ENCODE data around the gene SPSB2.
"Not testable (repeated sequence)": the region's sequence is repeated elsewhere in the genome, so short reads cannot be mapped to it uniquely, and the experiment has no call there.

The SPSB2 gene

DNA sequence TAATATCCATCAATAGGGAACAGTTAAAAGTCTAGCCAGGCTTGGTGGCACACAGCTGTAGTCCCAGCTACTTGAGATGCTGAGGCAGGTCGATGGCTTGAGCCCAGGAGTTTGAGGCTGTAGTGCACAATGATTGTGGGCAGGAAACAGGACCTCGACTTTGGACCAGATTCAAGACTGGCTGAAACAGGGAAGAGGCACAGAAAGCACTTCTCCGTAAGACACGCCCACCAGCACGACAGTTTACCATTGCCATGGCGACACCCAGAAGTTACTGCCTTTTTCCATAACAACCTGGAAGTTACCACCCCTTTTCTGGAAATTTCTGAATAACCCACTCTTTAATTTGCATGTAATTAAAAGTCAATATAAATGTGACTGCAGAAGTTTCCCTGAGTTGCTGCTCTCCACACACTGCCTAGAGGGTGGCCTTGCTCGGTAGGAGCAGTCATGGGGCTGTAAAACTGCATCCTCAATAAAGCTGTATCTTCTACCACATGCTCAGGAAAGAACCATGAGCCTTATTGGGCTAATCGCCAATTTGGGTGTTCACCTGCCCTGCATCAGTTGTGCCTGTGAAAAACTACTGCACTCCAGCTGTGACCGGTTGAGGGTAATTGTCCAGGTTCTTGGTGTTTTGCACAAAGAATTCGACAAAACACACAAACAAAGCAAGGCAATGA is 26.9 kb upstream of the SPSB2 start:
- DNase-seq = no peak

GRCh38 chr12:6899427-6899826 is 26.3 kb upstream of the SPSB2 start:
- DNase-seq = no peak

DNA sequence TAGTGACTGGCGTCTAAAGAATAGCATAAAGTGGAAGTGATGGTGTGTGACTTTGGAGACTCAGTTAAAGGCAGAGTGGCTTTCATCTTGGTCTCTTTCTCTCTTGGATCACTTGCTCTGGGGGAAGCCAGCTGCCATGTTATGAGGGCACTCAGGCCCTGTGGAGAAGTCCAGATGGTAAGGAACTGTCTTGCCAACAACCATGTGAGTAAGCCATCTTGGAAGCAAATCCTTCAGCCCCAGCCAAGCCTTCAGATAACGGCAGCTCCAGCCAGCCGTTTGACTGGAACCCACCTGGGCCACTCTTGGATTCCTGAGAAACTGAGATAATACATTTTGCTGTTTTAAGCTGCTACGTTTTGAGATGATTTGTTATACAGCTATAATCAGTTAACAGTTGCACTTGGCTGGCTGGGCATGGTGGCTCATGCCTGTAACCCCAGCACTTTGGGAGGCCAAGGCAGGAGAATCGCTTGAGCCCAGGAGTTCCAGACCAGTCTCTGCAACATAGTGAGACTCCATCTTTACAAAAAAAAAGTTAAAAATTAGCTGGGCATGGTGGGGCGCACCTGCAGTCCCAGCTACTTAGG is 23.8 kb upstream of the SPSB2 start:
- no peak for DNase-seq

DNA sequence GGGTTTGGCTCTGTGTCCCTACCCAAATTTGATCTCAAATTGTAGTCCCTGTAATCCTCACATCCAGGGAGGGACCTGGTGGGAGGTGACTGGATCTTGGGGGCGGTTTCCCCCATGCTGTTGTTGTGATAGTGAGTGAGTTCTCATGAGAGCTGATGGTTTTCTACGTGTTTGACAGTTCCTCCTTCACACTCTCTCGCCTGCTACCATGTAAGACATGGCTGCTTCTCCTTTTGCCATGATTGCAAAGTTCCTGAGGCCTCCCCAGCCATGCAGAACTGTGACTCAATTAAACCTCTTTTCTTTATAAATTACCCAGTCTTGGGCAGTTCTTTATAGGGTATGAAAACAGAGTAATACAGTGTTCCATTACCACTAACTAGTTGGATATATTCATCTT is 21.2 kb upstream of the SPSB2 start:
- no peak for DNase-seq

DNA sequence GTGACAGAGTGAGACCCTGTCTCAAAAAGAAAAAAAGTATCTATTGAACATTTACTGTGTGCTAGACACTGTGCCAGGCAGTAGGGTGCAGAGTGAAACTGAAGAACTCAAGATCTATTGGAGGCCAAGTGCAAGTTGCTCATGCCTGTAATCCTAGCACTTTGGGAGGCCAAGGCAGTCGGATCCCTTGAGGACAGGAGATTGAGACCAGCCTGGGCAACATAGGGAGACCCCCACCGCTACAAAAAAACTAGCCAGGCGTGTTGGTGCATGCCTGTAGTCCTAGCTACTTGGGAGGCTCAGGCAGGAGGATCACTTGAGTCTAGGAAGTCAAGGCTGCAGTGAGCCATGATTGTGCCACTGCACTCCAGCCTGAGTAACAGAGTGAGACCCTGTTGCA is 19.6 kb upstream of the SPSB2 start:
- not testable (repeated sequence) for DNase-seq

GRCh38 chr12:6891646-6892001 is 18.5 kb upstream of the SPSB2 start:
- no peak for DNase-seq

DNA sequence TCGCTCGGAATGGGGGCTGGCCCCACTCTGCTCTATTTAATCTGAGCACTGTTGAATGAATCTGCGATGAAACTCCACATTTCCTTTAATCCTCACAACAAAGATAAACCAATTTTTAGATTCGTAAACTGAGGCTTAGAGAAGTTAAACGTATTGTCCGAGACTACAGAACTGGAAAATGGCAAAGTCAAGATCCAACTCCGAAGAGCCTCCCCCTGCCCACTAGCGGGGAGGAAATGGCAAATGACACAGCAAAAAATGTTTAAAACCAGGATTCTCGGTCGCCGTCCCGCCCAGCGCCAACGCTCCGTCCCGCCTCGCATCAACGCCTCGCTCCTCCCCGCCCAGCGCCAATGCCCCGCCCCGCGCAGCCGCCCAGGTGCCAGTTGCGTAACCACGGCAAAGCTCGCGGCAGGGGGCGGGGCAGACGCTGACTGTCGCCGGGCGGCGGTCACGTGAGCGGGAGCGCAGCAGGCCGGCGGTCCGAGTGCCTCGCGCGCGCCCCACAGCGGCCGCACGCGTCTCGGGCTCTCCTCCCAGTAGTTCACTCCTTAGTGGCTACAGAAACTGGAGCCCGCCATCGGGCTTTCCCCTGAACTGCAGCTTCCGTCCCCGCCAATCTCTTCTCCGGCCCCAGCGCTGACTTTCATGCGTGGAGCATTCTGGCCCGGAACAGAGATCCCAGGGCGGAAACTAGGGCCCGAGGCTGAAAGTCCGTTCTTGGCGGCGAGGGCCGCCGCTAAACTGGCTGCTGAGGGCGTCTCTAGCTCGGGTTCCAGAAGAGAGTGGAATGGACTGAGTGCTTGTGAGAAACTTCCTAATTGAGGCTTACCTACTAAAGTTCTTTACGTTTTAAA is 17.9 kb upstream of the SPSB2 start:
- peak; percentile 97 for DNase-seq

GRCh38 chr12:6889775-6890573 is 16.9 kb upstream of the SPSB2 start:
- DNase-seq = not testable (repeated sequence)

DNA sequence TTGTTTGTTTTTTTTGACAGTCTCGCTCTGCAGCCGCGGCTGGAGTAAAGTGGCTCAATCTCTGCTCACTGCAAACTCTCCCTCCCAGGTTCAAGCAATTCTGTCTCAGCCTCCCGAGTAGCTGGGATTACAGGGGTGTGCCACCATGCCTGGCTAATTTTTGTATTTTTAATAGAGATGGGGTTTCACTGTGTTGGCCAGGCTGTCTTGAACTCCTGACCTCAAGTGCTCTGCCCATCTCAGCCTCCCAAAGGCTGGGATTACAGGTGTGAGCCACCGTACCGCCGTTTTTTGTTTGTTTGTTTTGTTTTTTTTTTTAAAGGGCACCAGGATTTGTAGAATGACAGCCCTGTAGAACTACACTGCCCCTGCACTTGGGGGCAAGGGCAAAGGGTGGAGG is 15.7 kb upstream of the SPSB2 start:
- not testable (repeated sequence) for DNase-seq

- no peak for DNase-seq
Observed at GRCh38 chr12:6888360-6888759, 15.3 kb upstream of the SPSB2 start.

- DNase-seq = no peak
Observed at GRCh38 chr12:6887460-6887859, 14.4 kb upstream of the SPSB2 start.

DNA sequence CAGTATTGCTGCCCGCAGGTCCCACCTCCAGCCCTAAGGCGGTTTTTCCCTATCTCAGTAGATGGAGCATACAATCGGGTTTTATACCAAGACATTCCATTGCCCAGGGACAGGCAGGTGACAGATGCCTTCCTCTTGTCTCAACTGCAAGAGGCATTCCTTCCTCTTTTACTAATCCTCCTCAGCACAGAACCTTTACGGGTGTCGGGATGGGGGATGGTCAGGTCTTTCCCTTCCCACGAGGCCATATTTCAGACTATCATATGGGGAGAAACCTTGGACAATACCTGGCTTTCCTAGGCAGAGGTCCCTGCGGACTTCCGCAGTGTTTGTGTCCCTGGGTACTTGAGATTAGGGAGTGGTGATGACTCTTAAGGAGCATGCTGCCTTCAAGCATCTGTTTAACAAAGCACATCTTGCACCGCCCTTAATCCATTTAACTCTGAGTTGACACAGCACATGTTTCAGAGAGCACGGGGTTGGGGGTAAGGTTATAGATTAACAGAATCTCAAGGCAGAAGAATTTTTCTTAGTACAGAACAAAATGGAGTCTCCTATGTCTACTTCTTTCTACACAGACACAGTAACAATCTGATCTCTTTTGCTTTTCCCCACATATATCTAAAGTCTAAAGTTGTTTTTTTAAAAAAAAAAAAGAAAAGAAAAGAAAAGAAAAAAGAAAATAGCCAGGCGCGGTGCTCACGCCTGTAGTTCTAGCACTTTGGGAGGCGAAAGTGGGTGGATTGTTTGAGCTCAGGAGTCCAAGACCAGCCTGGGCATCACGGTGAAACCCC is 13.3 kb upstream of the SPSB2 start:
- not testable (repeated sequence) for DNase-seq

DNA sequence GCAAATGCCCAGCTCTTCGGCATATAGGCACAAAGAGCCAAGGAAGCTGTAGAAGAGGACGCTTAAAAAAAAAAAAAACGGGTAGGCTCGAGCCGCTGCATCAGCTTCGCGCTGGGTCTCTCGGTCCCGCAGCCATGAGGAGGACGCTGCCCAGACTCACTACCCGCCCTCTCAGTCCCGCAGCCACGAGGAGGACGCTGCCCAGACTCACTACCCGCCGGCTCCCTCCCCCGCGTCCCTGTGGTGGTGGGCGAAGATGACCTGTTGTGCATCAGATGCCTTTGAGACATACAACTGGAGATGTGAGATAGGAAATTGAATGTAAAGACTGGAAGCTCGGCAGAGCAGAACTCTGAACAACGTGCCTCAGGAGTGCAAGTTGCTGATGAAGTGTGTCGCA is 11.4 kb upstream of the SPSB2 start:
- DNase-seq = no peak

DNA sequence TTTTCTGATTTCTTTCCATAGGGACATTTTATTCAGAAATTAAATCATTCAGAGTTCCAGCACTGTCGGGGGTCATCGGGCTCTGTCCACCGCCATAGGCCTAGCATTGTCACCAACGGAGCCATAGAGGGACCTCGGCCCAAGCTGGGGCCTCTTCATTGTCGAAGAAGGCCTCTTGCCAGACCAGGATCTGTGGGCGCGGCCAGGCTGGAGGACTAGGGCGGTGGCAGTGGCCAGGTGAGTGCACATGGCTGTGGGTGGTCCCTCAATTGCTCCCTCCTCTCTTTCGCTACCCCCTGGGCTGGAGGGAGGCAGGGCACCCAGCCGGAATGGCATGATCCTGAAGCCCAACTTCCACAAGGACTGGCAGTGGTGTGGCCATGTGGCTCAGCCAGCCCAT is 10.6 kb upstream of the SPSB2 start:
- no peak for DNase-seq

- no peak for DNase-seq
Observed at GRCh38 chr12:6883252-6883651, 10.1 kb upstream of the SPSB2 start.

- not testable (repeated sequence) for DNase-seq
Observed at GRCh38 chr12:6879824-6880223, 6.7 kb upstream of the SPSB2 start.

DNA sequence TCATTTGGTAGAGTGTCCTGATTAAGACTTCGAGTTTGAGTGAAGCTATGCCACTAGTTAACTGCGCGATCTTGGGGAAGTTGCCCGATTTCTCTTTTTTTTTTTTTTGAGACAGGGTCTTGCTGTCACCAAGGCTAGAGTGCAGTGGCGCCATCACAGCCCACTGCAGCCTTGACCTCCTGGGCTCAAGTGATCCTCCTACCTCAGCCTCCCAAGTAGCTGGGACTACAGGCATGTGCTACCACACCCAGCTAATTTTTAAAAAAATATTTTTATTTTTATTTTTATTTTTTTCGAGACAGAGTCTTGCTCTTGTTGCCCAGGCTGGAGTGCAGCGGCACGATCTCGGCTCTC is 889 bp upstream of the SPSB2 start:
- not testable (repeated sequence) for DNase-seq

GRCh38 chr12:6872073-6873048 is 742 bp downstream of the SPSB2 start:
- peak; percentile 78 for DNase-seq

DNA sequence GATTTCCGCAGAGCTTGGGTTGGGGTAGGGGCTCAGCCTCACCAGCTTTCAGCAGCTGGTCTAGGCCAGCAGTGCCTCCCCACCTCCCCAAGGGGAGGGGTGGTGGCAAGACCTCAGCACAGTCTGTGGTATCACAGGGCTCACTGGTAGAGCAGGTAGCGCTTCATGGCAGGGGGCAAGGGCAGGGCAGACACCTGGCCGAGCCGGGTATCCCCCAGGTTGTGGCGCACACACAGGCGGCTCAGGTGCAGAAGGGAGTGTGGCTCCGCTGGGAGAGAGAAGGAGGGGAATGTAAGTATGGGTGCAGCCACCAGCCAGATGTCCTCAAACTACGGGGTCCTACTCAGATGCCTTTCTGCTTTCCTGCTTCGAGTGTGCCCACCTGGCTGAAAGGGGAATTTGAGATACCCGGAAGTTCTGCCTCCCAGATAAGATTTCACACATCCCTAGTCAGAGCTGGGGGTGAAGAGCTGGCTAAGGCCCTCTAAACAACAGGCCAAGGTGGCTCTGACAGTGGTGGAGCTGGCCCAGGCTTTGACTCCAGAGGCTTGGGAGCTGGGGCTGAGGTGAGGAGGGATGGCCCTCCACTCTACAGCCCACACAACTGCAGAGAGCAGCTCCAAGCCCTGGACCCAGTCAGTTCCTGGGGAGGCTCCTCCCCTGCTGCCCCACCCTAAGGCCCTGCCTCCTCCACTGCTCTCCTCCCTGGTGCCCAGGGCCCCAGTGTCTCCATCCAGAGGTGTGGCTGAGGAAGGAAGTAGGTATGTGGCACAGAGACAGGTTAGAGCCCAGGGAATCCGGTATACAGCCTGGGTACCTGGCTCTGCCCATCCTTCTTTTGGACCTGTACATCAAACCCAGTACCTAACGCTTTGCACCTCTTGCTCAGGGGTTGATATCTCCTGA is 1.8 kb downstream of the SPSB2 start:
- DNase-seq = no peak

DNA sequence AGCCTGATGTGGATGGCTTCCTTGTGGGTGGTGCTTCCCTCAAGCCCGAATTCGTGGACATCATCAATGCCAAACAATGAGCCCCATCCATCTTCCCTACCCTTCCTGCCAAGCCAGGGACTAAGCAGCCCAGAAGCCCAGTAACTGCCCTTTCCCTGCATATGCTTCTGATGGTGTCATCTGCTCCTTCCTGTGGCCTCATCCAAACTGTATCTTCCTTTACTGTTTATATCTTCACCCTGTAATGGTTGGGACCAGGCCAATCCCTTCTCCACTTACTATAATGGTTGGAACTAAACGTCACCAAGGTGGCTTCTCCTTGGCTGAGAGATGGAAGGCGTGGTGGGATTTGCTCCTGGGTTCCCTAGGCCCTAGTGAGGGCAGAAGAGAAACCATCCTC is 2.8 kb downstream of the SPSB2 start:
- DNase-seq = not testable (repeated sequence)
